H9 (cell line): ENCODE measurements around the gene LRRC26. TPM values are rescaled to one million over a fixed set of nuclear protein-coding genes. Genes with fewer than 3 reads are reported as not detected.

Source experiments
- DNase-seq: peaks from one replicate; pipeline ENCODE4 v3.0.0-alpha.2; 2017
- H2AFZ ChIP-seq: one replicate; pipeline ENCODE4 v1.6.1; 2013; ENCODE audit warnings: mild to moderate bottlenecking, low read length, control low read depth, moderate library complexity
- H2AK5ac ChIP-seq: 2 replicates; pipeline ENCODE4 v1.6.1; 2013; ENCODE audit warnings: low read length, control low read depth, mixed read lengths; ENCODE audit not compliant: insufficient read length
- H2BK120ac ChIP-seq: one replicate; pipeline ENCODE4 v1.6.1; 2013; ENCODE audit warnings: low read depth, mild to moderate bottlenecking, low read length, control low read depth, inconsistent platforms; ENCODE audit not compliant: poor library complexity, severe bottlenecking
- H2BK12ac ChIP-seq: 2 replicates; pipeline ENCODE4 v1.6.1; 2013; ENCODE audit warnings: low read length, control low read depth, mixed read lengths, low read depth; ENCODE audit not compliant: insufficient read length
- H2BK15ac ChIP-seq: 2 replicates; pipeline ENCODE4 v1.6.1; 2013; ENCODE audit warnings: low read depth, low read length, control low read depth
- H2BK20ac ChIP-seq: one replicate; pipeline ENCODE4 v1.6.1; 2013; ENCODE audit warnings: low read depth, mild to moderate bottlenecking, low read length, control low read depth, inconsistent platforms; ENCODE audit not compliant: poor library complexity, severe bottlenecking
- H2BK5ac ChIP-seq: 2 replicates; pipeline ENCODE4 v1.6.1; 2013; ENCODE audit warnings: low read length, control low read depth, mixed read lengths; ENCODE audit not compliant: insufficient read length
- H3K14ac ChIP-seq: 2 replicates; pipeline ENCODE4 v1.6.1; 2013; ENCODE audit warnings: low read length, control low read depth; ENCODE audit not compliant: insufficient read depth
- H3K18ac ChIP-seq: 2 replicates; pipeline ENCODE4 v1.6.1; 2013; ENCODE audit warnings: low read depth, mild to moderate bottlenecking, mixed read lengths, low read length, control low read depth; ENCODE audit not compliant: insufficient read length
- H3K23ac ChIP-seq: 2 replicates; pipeline ENCODE4 v1.6.1; 2013; ENCODE audit warnings: low read length, control low read depth, mixed read lengths, low read depth; ENCODE audit not compliant: insufficient read length
- H3K23me2 ChIP-seq: 2 replicates; pipeline ENCODE4 v1.6.1; 2013; ENCODE audit warnings: low read depth, mild to moderate bottlenecking, mixed read lengths, low read length, control low read depth; ENCODE audit not compliant: insufficient read length, poor library complexity, severe bottlenecking
- H3K27ac ChIP-seq: 2 replicates; pipeline ENCODE4 v1.5.1; 2013; ENCODE audit warnings: low read length, control low read depth, mixed read lengths, low read depth; ENCODE audit not compliant: insufficient read length
- H3K27me3 ChIP-seq: 2 replicates; pipeline ENCODE4 v1.6.1; 2013; ENCODE audit warnings: low read length, control low read depth, inconsistent platforms; ENCODE audit not compliant: insufficient read depth
- H3K4ac ChIP-seq: 2 replicates; pipeline ENCODE4 v1.6.1; 2013; ENCODE audit warnings: low read depth, mild to moderate bottlenecking, control low read depth, inconsistent platforms, low read length, moderate library complexity
- H3K4me1 ChIP-seq: 2 replicates; pipeline ENCODE4 v1.6.1; 2013; ENCODE audit warnings: low read length, control low read depth, inconsistent platforms; ENCODE audit not compliant: insufficient read depth
- H3K4me2 ChIP-seq: 2 replicates; pipeline ENCODE4 v1.6.1; 2013; ENCODE audit warnings: low read length, control low read depth, mixed read lengths; ENCODE audit not compliant: insufficient read length, insufficient read depth
- H3K56ac ChIP-seq: 2 replicates; pipeline ENCODE4 v1.6.1; 2013; ENCODE audit warnings: low read depth, mild to moderate bottlenecking, mixed read lengths, low read length, control low read depth; ENCODE audit not compliant: insufficient read length
- H3K79me1 ChIP-seq: 2 replicates; pipeline ENCODE4 v1.6.1; 2013; ENCODE audit warnings: low read depth, mild to moderate bottlenecking, moderate library complexity, low read length, control low read depth, inconsistent platforms; ENCODE audit not compliant: insufficient read depth, poor library complexity, severe bottlenecking
- H3K79me2 ChIP-seq: 2 replicates; pipeline ENCODE4 v1.6.1; 2013; ENCODE audit warnings: low read length, control low read depth, inconsistent platforms; ENCODE audit not compliant: insufficient read depth
- H3K9ac ChIP-seq: 2 replicates; pipeline ENCODE4 v1.6.1; 2013; ENCODE audit warnings: low read length, control low read depth, mixed read lengths; ENCODE audit not compliant: insufficient read length; ENCODE audit errors: extremely low read depth
- H3K9me3 ChIP-seq: one replicate; pipeline ENCODE4 v1.6.1; 2013; ENCODE audit warnings: low read depth, low read length, inconsistent platforms; ENCODE audit not compliant: control insufficient read depth
- H3T11ph ChIP-seq: one replicate; pipeline ENCODE4 v1.6.1; 2013; ENCODE audit warnings: mild to moderate bottlenecking, low read length, control low read depth, inconsistent platforms
- H4K20me1 ChIP-seq: one replicate; pipeline ENCODE4 v1.6.1; 2013; ENCODE audit not compliant: control insufficient read depth, insufficient read length, insufficient read depth
- H4K5ac ChIP-seq: 2 replicates; pipeline ENCODE4 v1.6.1; 2013; ENCODE audit warnings: low read depth, mild to moderate bottlenecking, mixed read lengths, low read length, control low read depth; ENCODE audit not compliant: insufficient read length
- H4K8ac ChIP-seq: replicated peaks from 2 replicates; pipeline ENCODE4 v1.6.1; 2013; ENCODE audit warnings: low read length, control low read depth, mixed read lengths, low read depth; ENCODE audit not compliant: insufficient read length
- H4K91ac ChIP-seq: 2 replicates; pipeline ENCODE4 v1.6.1; 2013; ENCODE audit warnings: low read depth, mild to moderate bottlenecking, moderate library complexity, mixed read lengths, low read length, control low read depth; ENCODE audit not compliant: insufficient read length
- H3K27ac Mint-ChIP-seq, 3 experiments: 2 replicates in 2 of 3; 3 replicates in 1 of 3; pipeline ENCODE4 v1.8.0; 2020 to 2021; ENCODE audit warnings: mixed read lengths in 3 of 3, mild to moderate bottlenecking in 1 of 3, moderate library complexity in 1 of 3
- H3K27me3 Mint-ChIP-seq: 2 replicates; pipeline ENCODE4 v1.8.0; 2021; ENCODE audit warnings: low read depth, mild to moderate bottlenecking, moderate library complexity, mixed read lengths
- H3K36me3 Mint-ChIP-seq, 3 experiments: 2 replicates in 2 of 3; 3 replicates in 1 of 3; pipeline ENCODE4 v1.8.0; 2020 to 2021; ENCODE audit warnings: low read depth in 3 of 3, mixed read lengths in 3 of 3; ENCODE audit not compliant: insufficient read depth in 1 of 3
- H3K4me1 Mint-ChIP-seq, 2 experiments: 2 replicates each; pipeline ENCODE4 v1.8.0; 2020; ENCODE audit warnings: mixed read lengths in 2 of 2
- H3K4me3 Mint-ChIP-seq, 2 experiments: 2 replicates in 1 of 2; 3 replicates in 1 of 2; pipeline ENCODE4 v1.8.0; 2020 to 2021; ENCODE audit warnings: mild to moderate bottlenecking in 2 of 2, mixed read lengths in 2 of 2, moderate library complexity in 1 of 2
- H3K9me3 Mint-ChIP-seq, 2 experiments: 2 replicates in 1 of 2; 3 replicates in 1 of 2; pipeline ENCODE4 v1.8.0; 2020; ENCODE audit warnings: mild to moderate bottlenecking in 2 of 2, mixed read lengths in 2 of 2, moderate library complexity in 1 of 2
- CTCF ChIP-seq: fragments of 200-600 bp; sonication (generic); conservative IDR thresholded peaks from 3 replicates; pipeline ENCODE4 v1.8.0; 2021; ENCODE audit warnings: antibody characterized with exemption, mild to moderate bottlenecking
- WGBS: extraction: QIAGEN DNeasy Blood & Tissue Kit; methylation state at CpG from one replicate; pipeline ENCODE4 v1.1.7; 2013; ENCODE audit warnings: missing lambda C conversion rate, low lambda C conversion rate, mixed read lengths; ENCODE audit not compliant: insufficient read length; ENCODE audit errors: extremely low coverage; 5-methylcytosine and 5-hydroxymethylcytosine counted together
- total RNA-seq: library from RNA; stranded (reverse); gene quantifications from 2 replicates; pipeline ENCODE4 v1.2.1, GENCODE V29; 2021

The LRRC26 gene
- total RNA-seq, 1 experiment from 2014 or later = 0.96 TPM

- no peak overlapping the region for H2AK5ac ChIP-seq
- H3K27ac ChIP-seq = no peak overlapping the region
- H3K36me3 Mint-ChIP-seq = no peaks in the 10 kb centered on the region
- H3K56ac ChIP-seq = no peak overlapping the region
- no CpG with 5 or more reads among the region's 24 CpGs for WGBS
- no peak for DNase-seq
- no peak overlapping the region for H3K4ac ChIP-seq
- no peaks in the 10 kb centered on the region for H3K9me3 ChIP-seq
- H3K23ac ChIP-seq = no peak overlapping the region
- no peaks in the 10 kb centered on the region for H3K79me2 ChIP-seq
- H3K9me3 Mint-ChIP-seq = no peaks in the 10 kb centered on the region; a peak in 2 of 5 replicates
- no peak overlapping the region for H2BK12ac ChIP-seq
- no peaks in the 10 kb centered on the region for H3K23me2 ChIP-seq
- H3K14ac ChIP-seq = no peak overlapping the region
- H3K4me1 ChIP-seq = no peaks in the 10 kb centered on the region; the same call in 1 of the 2 replicates
- peaks cover 44% of the 10 kb centered on the region for H3K27me3 Mint-ChIP-seq
- no peak overlapping the region for H2BK5ac ChIP-seq
- H3K4me3 Mint-ChIP-seq = no peak overlapping the region
- H3K79me1 ChIP-seq = no peaks in the 10 kb centered on the region
- H3K9ac ChIP-seq = no peak overlapping the region
- no peak overlapping the region for H3K18ac ChIP-seq
- no peak overlapping the region for H3K27ac Mint-ChIP-seq
- no peak overlapping the region for H2BK120ac ChIP-seq
- H2AFZ ChIP-seq = no peak overlapping the region
- no peak overlapping the region for H4K91ac ChIP-seq
- no peak overlapping the region for H2BK20ac ChIP-seq
- no peak overlapping the region for H4K5ac ChIP-seq
- peaks cover 0 to 11% of the 10 kb centered on the region in 2 experiments; a peak in 2 of 4 replicates for H3K4me1 Mint-ChIP-seq
- no peak overlapping the region for H4K8ac ChIP-seq
- TF ChIP-seq CTCF = no peak
- no peak overlapping the region for H3K4me2 ChIP-seq
- no peaks in the 10 kb centered on the region; the same call in 1 of the 2 replicates for H3K27me3 ChIP-seq
- H4K20me1 ChIP-seq = no peaks in the 10 kb centered on the region
- no peak overlapping the region for H3T11ph ChIP-seq
- H2BK15ac ChIP-seq = no peak overlapping the region
These were observed 22.1 kb downstream of the LRRC26 start for GRCh38 chr9:137147793-137148160.
